ENCODE results near the gene CIB2.

DNA sequence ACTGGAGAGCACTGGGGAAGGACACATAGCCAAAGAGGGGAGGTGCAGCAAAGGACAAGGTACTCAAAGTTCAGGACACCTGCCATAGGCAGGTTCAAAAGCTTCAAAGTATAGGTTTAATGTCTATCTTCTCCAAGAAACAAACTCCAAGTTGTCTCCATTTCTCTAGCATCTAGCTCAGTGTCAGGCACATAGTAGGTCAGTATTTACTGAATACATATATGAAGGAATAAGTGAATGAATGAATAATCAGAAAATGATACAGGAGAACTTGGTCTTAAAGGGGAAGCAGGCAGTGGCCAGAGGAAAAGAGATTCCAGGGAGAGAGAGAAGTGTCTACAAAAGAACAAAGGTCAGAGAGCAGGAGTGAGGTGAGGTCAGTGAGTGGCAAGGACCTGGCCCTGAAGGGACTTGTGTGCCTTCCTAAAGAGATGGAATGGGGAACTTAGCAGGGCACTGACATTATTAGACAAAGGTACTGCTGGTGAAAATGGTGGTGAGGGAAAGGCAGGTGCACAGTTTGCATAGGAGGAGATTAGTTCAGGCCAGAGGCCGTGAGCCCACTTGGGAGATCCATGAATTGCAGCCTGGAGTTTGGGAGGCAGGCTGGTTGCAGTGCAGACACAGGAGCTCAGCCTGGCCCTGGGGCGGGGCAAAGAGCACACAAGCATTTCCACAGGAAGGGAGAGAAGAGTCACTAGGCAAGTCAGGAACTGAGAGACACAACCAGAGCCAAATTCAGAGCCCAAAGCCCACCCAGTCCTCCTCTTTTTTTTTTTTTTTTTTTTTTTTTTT lies 75.1 kb downstream of the CIB2 start:
- TF ChIP-seq EZH2 (IDR thresholded peaks at IDR 0.05; ENCODE audit: low read depth, unreplicated experiment) = no peak
- TF ChIP-seq POLR2AphosphoS5 (IDR thresholded peaks at IDR 0.05; ENCODE audit: low read depth) = no peak
- TF ChIP-seq, protein P1, sequence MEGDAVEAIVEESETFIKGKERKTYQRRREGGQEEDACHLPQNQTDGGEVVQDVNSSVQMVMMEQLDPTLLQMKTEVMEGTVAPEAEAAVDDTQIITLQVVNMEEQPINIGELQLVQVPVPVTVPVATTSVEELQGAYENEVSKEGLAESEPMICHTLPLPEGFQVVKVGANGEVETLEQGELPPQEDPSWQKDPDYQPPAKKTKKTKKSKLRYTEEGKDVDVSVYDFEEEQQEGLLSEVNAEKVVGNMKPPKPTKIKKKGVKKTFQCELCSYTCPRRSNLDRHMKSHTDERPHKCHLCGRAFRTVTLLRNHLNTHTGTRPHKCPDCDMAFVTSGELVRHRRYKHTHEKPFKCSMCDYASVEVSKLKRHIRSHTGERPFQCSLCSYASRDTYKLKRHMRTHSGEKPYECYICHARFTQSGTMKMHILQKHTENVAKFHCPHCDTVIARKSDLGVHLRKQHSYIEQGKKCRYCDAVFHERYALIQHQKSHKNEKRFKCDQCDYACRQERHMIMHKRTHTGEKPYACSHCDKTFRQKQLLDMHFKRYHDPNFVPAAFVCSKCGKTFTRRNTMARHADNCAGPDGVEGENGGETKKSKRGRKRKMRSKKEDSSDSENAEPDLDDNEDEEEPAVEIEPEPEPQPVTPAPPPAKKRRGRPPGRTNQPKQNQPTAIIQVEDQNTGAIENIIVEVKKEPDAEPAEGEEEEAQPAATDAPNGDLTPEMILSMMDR (conservative IDR thresholded peaks at IDR 0.05; ENCODE audit: low read depth in 2 of 2) = no peak
- TF ChIP-seq, protein P2, sequence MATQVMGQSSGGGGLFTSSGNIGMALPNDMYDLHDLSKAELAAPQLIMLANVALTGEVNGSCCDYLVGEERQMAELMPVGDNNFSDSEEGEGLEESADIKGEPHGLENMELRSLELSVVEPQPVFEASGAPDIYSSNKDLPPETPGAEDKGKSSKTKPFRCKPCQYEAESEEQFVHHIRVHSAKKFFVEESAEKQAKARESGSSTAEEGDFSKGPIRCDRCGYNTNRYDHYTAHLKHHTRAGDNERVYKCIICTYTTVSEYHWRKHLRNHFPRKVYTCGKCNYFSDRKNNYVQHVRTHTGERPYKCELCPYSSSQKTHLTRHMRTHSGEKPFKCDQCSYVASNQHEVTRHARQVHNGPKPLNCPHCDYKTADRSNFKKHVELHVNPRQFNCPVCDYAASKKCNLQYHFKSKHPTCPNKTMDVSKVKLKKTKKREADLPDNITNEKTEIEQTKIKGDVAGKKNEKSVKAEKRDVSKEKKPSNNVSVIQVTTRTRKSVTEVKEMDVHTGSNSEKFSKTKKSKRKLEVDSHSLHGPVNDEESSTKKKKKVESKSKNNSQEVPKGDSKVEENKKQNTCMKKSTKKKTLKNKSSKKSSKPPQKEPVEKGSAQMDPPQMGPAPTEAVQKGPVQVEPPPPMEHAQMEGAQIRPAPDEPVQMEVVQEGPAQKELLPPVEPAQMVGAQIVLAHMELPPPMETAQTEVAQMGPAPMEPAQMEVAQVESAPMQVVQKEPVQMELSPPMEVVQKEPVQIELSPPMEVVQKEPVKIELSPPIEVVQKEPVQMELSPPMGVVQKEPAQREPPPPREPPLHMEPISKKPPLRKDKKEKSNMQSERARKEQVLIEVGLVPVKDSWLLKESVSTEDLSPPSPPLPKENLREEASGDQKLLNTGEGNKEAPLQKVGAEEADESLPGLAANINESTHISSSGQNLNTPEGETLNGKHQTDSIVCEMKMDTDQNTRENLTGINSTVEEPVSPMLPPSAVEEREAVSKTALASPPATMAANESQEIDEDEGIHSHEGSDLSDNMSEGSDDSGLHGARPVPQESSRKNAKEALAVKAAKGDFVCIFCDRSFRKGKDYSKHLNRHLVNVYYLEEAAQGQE (IDR thresholded peaks at IDR 0.05; ENCODE audit: unreplicated experiment) = no peak
- no peak for TF ChIP-seq ZNF114 (CRISPR knock-in tag; IDR thresholded peaks at IDR 0.05)
- TF ChIP-seq EZH2phosphoT487 (IDR thresholded peaks at IDR 0.05; ENCODE audit: unreplicated experiment) = no peak
- no peak for TF ChIP-seq ZNF331 (CRISPR knock-in tag; IDR thresholded peaks at IDR 0.05; ENCODE audit: low read depth)
- TF ChIP-seq CREB1 (CRISPR knock-in tag; IDR thresholded peaks at IDR 0.05; ENCODE audit: low read depth) = no peak

All from GM23338 (cell line).